Activated CD8-positive, alpha-beta memory T cell treated with anti-CD3 and anti-CD28 coated beads, Interleukin-2, amount 50 U/mL, for 48 hours (primary cell): ENCODE data around the gene IL17RE.
"Not testable (repeated sequence)": the region's sequence is repeated elsewhere in the genome, so short reads cannot be mapped to it uniquely, and the experiment has no call there.

Experiments
- DNase-seq: peaks from one replicate; pipeline ENCODE4 v3.0.0-alpha.2; 2020

The IL17RE gene

DNA sequence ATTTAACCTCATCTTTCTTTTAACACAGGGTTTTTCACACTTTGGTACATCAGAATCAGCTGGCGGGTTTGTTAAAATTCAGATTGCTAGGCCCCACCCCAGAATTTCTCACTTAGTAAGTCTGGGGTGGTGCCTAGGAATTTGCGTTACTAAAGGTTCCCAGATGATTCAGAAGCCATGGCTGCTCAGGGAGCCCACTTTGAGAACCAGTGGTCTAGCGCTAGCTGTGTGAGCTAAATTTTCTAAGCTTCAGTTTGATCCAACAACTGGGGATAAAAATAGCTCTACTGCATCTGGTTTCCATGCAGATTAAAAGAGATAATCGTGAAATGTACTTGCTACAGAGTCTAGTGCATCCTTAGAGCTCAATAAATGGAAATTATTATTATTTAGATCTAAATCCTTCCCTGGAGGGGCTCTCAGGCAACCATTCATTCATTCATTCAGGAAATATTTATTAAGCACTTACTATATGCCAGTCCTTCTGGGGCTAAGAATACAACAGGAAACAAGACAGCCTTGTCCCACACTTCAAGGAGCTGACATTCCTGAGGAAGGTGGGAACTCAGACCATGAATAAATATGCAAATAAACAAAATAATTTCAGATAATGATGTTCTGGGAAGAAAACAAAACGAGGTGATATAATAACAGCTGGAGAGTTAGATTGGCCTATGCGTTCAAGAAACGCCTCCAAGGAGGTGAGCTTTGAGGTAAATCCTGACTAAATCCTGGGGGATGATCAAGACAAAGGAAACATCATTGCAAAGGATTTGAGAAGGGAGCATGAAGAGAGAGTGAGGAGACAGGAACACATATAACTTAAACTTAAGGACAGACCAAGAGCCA lies 18.7 kb upstream of the IL17RE start:
- no peak for DNase-seq

DNA sequence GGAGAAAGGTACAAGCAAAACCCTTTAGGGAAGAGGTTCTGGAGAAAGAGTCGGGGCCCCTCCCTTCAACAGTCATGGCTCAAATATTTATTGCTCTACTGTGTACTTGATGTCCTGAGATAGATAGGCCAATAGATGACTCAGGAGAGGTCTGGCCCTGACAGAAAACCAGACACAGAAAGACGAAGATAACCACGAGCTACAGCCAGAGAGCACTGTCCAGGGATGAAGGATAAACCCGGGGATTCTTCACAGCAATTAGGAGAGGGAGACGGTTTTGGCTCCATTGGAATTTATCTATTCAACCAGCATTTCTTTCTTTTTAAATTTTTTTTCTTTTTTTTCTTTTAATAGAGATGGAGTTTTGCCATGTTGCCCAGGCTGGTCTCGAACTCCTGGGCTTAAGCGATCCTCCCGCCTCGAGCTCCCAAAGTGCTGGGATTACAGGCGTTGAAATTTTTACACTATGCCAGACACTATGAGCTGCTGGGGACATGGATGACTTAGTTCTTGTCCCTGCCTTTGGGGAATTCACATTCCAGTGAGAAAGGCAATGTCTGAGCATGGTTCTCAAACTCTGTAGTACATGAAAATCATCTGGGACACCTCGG lies 18.0 kb upstream of the IL17RE start:
- no peak for DNase-seq

GRCh38 chr3:9886328-9886727 lies 16.3 kb upstream of the IL17RE start:
- no peak for DNase-seq

- no peak for DNase-seq
These were observed 15.2 kb upstream of the IL17RE start for GRCh38 chr3:9887480-9887879.

DNA sequence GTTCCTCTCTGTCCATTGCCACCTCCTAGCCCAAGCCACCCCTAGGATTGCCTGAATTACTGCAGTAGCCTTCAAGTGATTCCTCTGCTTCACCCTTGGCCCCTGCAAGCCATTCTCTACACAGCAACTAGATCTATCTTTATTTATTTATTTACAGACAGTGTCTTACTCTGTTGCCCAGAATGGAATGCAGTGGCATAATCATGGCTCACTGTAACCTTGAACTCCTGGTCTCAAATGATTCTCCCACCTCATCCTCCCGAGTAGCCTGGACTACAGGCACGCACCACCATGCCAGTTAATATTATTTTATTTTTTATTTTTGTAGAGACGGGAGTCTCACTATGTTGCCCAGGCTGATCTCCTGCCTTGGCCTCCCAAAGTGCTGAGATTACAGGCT lies 14.1 kb upstream of the IL17RE start:
- DNase-seq, result no peak

DNA sequence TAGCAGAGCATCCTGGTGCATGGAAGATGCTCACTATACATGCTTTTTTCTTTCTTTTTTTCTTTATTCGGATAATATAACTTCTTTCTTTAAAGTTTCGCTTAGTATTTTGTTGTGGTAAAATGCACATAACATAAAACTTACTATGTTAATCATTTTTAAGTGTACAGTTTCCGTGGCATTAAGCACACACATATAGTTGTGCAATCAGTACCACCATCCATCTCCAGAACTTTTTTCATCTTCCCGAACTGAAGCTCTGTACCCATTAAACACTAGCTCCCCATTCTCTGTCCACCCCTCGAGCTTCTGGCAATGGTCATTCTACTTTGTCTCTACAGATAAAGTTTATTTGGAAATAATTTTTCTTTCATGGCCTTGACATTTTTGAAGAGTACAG lies 13.2 kb upstream of the IL17RE start:
- no peak for DNase-seq

DNA sequence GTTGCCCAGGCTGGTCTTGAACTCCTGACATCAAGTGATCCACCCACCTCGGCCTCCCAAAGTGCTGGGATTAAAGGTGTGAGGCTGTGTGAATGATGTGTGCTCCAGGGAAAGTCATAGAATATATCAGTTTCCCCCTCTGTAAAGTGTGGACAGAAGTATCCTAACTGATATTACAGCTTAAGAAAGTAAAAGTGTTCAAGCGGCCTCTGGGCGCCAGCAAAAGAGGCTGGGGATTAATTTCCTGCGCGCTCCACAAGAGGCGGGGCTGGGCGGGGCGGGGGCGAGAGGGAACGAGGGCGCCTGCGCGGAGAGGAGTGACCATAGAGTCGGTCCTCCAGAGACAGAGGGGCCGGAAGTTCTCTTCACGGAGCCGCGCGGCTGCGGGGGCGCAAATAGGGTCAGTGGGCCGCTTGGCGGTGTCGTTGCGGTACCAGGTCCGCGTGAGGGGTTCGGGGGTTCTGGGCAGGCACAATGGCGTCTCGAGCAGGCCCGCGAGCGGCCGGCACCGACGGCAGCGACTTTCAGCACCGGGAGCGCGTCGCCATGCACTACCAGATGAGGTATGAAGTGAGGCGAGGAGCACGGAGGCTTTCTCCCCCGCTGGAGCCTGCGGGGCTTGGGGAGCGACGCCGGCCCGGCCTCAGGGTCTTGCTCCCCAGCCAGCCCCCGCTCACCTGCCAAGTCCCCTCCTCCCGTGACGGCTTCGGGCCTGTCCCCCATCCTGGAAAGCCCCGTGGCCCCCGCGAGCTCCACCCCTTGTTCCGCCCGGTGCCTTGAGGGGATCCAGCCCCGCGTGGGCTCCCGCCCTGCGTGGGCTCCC lies 12.2 kb upstream of the IL17RE start, which contains the start of gene JAGN1:
Gene JAGN1 (plus strand): TSS at position 362 of the 823 bp plus-strand sequence. CDS start 113 bp downstream, at position 475.
- DNase-seq, result peak; percentile 96

GRCh38 chr3:9891072-9891622 lies 11.5 kb upstream of the IL17RE start:
- no peak for DNase-seq

- no peak for DNase-seq
These were observed 8.9 kb upstream of the IL17RE start for GRCh38 chr3:9893739-9894138.

GRCh38 chr3:9895715-9896114 lies 6.9 kb upstream of the IL17RE start:
- DNase-seq, result not testable (repeated sequence)

- not testable (repeated sequence) for DNase-seq
These were observed 5.8 kb upstream of the IL17RE start for GRCh38 chr3:9896755-9897407.

GRCh38 chr3:9897408-9898372 lies 5.0 kb upstream of the IL17RE start:
- DNase-seq, result no peak

GRCh38 chr3:9898467-9899241 lies 4.0 kb upstream of the IL17RE start:
- no peak for DNase-seq

- no peak for DNase-seq
These were observed 3.3 kb upstream of the IL17RE start for GRCh38 chr3:9899289-9899791.

DNA sequence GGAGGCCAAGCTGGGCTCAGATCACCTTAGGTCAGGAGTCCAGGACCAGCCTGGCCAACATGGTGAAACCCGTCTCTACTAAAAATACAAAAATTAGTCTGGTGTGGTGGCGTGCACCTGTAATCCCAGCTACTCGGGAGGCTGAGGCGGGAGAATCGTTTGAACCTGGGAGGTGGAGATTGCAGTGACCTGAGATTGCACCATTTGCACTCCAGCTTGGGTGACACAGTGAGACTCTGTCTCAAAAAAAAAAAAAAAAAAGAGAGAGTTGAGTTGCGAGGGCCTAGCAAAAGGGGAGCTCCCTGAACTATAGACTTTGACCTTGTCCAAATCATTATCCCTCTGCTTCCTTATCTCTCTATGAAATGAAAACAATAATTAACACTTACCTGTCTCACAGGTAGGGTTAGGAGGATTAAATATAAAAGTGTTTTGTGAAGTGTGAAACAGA lies 1.7 kb upstream of the IL17RE start:
- not testable (repeated sequence) for DNase-seq

GRCh38 chr3:9901967-9902366 lies 681 bp upstream of the IL17RE start:
- DNase-seq, result no peak

DNA sequence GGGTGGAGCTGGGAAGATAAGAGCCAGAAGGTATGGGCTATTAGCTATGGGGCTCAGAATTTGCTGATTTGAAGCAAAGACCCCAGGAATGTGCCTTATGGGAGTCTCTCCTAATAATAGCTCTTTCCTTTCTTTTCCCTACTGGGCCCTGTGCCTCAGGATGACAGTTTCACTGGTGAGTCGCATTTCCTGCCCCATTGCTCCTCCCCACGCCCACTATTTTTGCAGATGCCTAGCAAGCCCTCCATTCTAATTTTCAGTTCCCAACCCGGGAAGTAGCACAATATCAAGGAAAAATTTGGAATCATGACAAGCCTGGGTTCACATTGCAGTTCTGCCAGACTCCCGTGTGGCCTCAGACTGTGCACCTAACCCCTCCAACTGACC lies 583 bp downstream of the IL17RE start:
- no peak for DNase-seq

- no peak for DNase-seq
These were observed 1.3 kb downstream of the IL17RE start for GRCh38 chr3:9903904-9904303.

DNA sequence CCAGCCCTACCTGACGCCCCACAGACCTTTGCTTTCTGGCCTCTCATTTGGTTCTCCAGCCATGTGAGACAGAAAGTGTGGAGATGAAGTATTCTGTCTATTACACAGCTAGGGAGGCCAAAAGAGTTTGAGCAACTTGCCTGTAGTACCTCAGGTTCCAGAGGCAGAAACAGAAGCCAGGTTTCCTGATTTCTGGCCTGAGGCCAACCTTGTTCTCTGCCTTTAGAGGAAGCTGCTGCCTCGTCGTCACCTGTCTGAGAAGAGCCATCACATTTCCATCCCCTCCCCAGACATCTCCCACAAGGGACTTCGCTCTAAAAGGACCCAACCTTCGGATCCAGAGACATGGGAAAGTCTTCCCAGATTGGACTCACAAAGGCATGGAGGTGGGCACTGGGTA lies 3.8 kb downstream of the IL17RE start:
- no peak for DNase-seq

DNA sequence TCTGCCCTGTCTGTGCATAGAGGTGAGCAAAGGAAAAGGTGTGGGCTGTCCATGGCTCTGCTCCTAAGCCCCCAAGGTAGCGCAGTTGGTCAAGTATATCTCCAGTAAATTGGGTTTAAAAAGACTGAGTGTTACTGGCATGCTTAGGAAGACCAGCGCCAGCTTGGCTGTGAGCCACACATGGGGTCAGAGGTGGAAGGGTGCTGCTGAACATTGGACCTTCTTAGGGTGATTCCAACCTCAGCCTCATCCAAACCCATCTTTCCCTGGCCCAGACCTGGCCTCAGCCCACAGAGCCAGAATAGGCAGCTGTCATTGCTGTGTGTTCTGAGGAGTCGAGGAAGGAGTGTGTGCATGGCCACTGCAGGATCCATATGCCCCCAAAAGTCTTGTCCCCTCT lies 5.6 kb downstream of the IL17RE start:
- no peak for DNase-seq
